Dermis microvascular lymphatic vessel endothelial cell (primary cell): ENCODE data around the gene SPTB. TPM values are rescaled to one million over a fixed set of nuclear protein-coding genes. Genes with fewer than 3 reads are reported as not detected.
A peak's percentile ranks its signal among the peaks of the same experiment; 100 is the strongest.

Experiments used
- DNase-seq, 2 donors: peaks; one replicate each; pipeline versions ENCODE4 v3.0.0 to v3.0.0-alpha.2; 2010; ENCODE audit warnings: low read depth in 2 of 2
- total RNA-seq: library from RNA; depleted of rRNA; stranded (reverse); fragments of >200 nt; gene quantifications from 2 replicates; pipeline ENCODE4 v1.2.1, GENCODE V29; 2014

The SPTB gene
- total RNA-seq, 1 donor from 2014 or later = 0.13 TPM

GRCh38 chr14:64821651-64822050 lies 58.1 kb downstream of the SPTB start:
- DNase-seq = no peak

- DNase-seq = no peak
Measured at GRCh38 chr14:64818151-64818550, 61.6 kb downstream of the SPTB start.

GRCh38 chr14:64817631-64818030 lies 62.1 kb downstream of the SPTB start:
- no peak for DNase-seq

- DNase-seq = no peak
Measured at GRCh38 chr14:64816221-64816783, 63.4 kb downstream of the SPTB start.

- DNase-seq = no peak
Measured at GRCh38 chr14:64815257-64815656, 64.5 kb downstream of the SPTB start.

GRCh38 chr14:64812412-64812811 lies 67.3 kb downstream of the SPTB start:
- no peak for DNase-seq

GRCh38 chr14:64811676-64812075 lies 68.0 kb downstream of the SPTB start:
- DNase-seq = peak; percentile 51 to 65

- DNase-seq = no peak
Measured at GRCh38 chr14:64808449-64808848, 71.3 kb downstream of the SPTB start.

GRCh38 chr14:64807551-64807950 lies 72.2 kb downstream of the SPTB start:
- no peak for DNase-seq

- no peak for DNase-seq
Measured at GRCh38 chr14:64806862-64807495, 72.7 kb downstream of the SPTB start.

GRCh38 chr14:64806202-64806861 lies 73.4 kb downstream of the SPTB start:
- peak in 1 of 2 donors; percentile 20 for DNase-seq

GRCh38 chr14:64805646-64806045 lies 74.1 kb downstream of the SPTB start:
- DNase-seq = peak in 1 of 2 donors; percentile 21

GRCh38 chr14:64804754-64805260 lies 74.9 kb downstream of the SPTB start:
- DNase-seq = no peak

- peak; percentile 10 to 26 for DNase-seq
Measured at GRCh38 chr14:64801800-64802199, 77.9 kb downstream of the SPTB start.

- DNase-seq = no peak
Measured at GRCh38 chr14:64801046-64801445, 78.7 kb downstream of the SPTB start.

GRCh38 chr14:64800000-64800399 lies 79.7 kb downstream of the SPTB start:
- peak; percentile 20 to 50 for DNase-seq

- no peak for DNase-seq
Measured at GRCh38 chr14:64799555-64799954, 80.2 kb downstream of the SPTB start.

- DNase-seq = no peak
Measured at GRCh38 chr14:64796369-64796768, 83.3 kb downstream of the SPTB start.

- no peak for DNase-seq
Measured at GRCh38 chr14:64795921-64796320, 83.8 kb downstream of the SPTB start.

GRCh38 chr14:64795211-64795610 lies 84.5 kb downstream of the SPTB start:
- no peak for DNase-seq

- no peak for DNase-seq
Measured at GRCh38 chr14:64792871-64793560, 86.7 kb downstream of the SPTB start.

- no peak for DNase-seq
Measured at GRCh38 chr14:64792231-64792630, 87.5 kb downstream of the SPTB start.
